ENCODE measurements around the gene CCDC187.

Gene CCDC187

DNA sequence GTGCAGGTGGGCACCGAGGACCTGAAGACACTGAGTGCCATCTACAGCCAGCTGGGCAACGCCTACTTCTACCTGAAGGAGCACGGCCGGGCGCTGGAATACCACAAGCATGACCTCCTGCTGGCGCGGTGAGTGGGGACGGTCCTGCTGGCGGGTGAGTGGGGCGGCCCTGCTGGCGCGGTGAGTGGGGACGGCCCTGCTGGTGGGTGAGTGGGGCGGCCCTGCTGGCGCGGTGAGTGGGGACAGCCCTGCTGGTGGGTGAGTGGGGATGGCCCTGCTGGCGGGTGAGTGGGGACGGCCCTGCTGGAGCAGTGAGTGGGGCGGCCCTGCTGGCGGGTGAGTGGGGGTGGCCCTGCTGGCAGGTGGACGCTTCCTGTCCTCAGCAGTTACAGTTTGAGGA lies 30.6 kb upstream of the CCDC187 start:
- no peak overlapping the region for H3K27ac ChIP-seq
- TF ChIP-seq, protein P1, sequence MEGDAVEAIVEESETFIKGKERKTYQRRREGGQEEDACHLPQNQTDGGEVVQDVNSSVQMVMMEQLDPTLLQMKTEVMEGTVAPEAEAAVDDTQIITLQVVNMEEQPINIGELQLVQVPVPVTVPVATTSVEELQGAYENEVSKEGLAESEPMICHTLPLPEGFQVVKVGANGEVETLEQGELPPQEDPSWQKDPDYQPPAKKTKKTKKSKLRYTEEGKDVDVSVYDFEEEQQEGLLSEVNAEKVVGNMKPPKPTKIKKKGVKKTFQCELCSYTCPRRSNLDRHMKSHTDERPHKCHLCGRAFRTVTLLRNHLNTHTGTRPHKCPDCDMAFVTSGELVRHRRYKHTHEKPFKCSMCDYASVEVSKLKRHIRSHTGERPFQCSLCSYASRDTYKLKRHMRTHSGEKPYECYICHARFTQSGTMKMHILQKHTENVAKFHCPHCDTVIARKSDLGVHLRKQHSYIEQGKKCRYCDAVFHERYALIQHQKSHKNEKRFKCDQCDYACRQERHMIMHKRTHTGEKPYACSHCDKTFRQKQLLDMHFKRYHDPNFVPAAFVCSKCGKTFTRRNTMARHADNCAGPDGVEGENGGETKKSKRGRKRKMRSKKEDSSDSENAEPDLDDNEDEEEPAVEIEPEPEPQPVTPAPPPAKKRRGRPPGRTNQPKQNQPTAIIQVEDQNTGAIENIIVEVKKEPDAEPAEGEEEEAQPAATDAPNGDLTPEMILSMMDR (conservative IDR thresholded peaks at IDR 0.05) = no peak
- no peak for TF ChIP-seq ZFX (IDR thresholded peaks at IDR 0.05)

DNA sequence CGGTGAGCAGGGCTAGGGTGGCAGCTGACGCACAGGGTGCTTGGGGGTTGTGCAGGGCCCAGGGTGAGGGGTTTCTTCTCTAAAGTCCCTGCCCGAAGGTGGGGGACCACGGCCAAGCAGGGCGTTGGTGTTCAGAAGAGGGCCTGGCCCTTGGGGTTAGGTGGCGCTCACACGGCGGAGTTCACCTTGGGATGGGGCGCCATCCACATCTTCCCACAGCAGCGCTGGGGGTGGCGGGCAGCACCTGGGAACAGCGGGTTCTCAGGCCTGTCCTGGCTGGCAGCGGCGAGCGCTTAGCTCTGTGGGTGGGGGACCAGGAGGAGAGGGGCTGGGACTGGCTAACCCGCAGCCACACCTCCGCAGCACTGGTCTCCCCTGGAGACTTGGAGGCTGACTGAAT lies 29.6 kb upstream of the CCDC187 start:
- no peak overlapping the region for H3K27ac ChIP-seq
- TF ChIP-seq ZFX (IDR thresholded peaks at IDR 0.05) = no peak
- TF ChIP-seq, protein P1 (conservative IDR thresholded peaks at IDR 0.05) = no peak

DNA sequence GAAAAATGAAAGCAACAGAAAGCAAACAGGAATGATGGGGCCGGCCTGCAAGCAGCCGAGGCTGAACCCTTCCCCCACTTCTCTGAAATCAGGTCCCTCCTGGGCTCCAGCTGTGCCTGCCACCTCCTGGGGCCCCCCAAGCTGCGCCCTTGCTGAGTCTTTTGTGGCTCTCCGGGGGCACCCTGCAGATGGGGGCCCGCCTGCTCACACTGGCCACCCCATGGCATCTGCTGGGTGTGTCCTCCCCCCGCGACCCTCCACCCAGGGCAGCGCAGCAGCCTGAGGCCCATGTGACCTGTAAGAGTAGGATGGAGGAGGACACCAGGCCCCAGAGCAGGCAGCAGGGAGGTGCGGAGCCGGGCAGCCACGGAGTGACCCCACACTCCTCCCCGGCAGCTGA lies 29.2 kb upstream of the CCDC187 start:
- TF ChIP-seq, protein P1 (conservative IDR thresholded peaks at IDR 0.05) = no peak
- TF ChIP-seq ZFX (IDR thresholded peaks at IDR 0.05) = no peak
- H3K27ac ChIP-seq = no peak overlapping the region

DNA sequence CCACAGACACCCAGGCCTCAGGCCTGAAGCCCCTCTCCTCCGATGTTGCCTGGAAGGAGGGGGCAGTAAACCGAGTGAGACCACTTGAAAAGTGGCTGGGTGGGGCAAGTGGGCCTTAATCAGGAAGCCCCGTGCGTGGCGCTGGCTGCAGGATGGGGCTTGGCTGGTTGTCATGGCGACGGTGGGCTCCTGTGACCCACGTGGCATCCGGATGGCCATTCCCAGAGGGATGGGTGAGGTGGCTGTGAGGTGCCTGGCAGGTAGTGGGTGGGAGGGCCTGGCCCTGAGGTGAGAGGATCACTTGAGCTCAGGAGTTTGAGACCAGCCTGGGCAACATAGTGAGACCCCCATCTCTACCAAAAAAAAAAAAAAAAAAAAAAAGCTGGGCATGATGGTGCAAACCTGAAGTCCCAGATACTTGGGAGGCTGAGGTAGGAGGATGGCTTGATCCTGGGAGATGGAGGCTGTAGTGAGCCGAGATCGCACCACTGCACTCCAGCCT lies 28.6 kb upstream of the CCDC187 start:
- TF ChIP-seq, protein P1 (conservative IDR thresholded peaks at IDR 0.05) = no peak
- no peak for TF ChIP-seq ZFX (IDR thresholded peaks at IDR 0.05)
- H3K27ac ChIP-seq = no peak overlapping the region

DNA sequence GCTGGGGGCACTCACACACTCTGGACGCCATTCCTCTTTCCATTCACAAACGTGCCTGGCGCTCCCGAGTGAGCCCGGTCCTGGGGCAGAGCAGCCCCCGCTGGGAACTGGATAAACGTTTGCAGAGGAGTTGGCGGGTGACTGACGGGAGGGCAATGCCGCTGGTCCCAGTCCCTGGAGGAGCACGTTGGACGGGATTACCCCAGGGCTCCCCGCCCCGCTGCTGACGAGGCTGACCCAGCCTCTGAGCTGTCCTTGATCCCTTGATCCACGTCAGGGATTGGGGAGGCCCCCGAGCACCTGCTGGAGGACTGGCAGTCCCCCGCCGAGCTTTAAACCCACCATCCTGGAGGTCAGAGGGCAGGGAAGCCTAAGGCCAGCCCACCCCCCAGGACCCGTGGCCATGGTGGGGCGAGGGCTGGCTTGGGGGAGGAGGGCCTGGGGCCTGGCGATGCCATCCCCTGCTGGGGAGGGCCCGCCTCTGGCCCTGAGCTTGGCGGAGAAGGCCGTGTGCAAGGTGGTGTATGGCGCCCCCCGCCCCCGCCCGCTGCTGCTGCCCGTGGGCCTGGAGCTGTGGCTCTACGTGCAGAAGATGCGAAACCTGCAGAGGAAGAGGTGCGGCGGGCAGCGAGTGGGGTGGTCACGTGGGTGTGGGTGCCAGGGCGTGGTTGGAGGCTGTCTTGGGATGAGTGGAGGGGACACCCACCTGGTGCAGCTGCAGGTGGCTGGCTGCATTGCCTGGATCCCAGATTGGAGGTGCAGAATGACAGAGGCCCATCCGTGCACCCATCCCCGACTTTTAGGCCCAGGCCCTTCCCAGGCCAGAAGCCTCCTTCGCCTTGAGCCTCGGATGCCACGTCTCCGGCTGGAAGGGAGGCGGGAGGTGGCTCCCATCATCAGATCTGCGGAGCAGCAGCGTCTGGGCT lies 27.9 kb upstream of the CCDC187 start:
- H3K27ac ChIP-seq = no peak overlapping the region
- TF ChIP-seq ZFX (IDR thresholded peaks at IDR 0.05) = no peak
- TF ChIP-seq, protein P1 (conservative IDR thresholded peaks at IDR 0.05) = no peak

DNA sequence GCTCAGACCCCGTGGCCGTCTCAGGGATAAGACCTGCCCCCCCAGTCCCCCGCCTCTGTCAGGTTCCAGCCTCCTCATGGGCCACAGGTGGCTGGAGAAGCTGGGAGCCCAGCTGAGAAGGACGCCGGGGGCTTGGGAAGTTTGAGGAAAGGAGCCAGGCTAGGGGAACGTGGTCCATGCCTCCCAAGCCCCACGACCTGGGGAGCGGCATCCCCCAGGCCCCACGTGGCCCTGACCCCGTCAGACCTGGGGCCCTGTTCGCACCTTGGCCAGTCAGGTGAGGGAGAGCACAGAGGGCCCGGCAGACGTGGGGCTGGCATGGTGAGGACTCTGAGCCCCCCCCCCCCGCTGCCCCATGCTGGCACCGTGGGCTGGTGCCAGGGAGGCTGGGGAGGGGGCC lies 27.1 kb upstream of the CCDC187 start:
- TF ChIP-seq, protein P1 (conservative IDR thresholded peaks at IDR 0.05) = no peak
- TF ChIP-seq ZFX (IDR thresholded peaks at IDR 0.05) = no peak
- no peak overlapping the region for H3K27ac ChIP-seq

DNA sequence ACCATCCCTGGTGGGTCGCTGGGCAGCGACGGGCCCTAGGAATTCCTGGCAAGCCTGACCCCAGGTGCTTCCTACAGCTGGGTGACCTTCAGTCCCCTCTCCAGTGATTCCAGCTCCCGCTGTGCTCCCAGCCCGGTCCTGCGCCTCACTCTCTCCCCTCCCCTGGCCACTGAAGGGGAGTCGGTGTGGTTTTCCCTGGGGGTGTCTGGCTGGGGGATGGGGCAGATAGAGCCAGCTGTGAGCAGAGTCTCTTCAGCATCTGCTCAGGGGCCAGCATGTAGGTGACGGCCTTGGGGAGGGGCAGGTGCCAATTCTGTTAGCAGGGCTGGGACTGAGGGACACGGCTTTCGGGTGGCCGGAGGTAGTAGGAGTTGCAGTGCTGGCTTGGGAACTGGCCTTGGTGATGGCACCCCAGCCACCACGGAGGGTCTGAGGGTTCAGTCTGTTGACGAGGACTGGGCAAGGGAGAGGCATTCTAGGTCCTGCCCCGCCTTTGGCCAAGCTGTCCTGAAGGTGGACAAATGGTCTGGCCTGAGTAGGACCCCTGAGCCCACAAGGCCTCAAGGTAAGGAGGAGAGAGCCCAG lies 26.6 kb upstream of the CCDC187 start:
- TF ChIP-seq ZFX (IDR thresholded peaks at IDR 0.05) = no peak
- TF ChIP-seq, protein P1 (conservative IDR thresholded peaks at IDR 0.05) = no peak
- no peak overlapping the region for H3K27ac ChIP-seq
